ENCODE measurements around the gene REC8. TPM values are rescaled to one million over a fixed set of nuclear protein-coding genes. Genes with fewer than 3 reads are reported as not detected.

Gene REC8
- total RNA-seq, 1 donor from 2014 or later = 35.3 TPM

DNA sequence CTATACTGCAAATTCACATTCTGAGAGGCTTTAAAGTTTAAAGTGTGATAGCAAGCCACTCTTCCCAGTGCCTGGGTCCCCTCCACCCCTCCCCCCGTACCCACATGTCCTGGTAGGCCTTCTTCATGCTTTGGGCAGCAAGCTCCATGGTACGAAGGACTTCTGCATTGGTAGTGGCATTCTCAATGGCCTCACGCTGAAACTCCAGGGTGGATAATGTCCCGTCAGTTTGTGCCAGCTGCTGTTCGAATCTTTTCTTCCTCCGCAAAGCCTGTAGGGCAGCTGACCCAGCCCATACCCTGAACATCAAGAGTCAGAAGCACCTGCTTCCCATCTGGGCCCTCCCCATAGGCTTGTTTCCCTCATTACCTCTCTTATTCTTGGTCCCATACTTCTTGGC is 39.4 kb downstream of the REC8 start:
- H3K27me3 Mint-ChIP-seq = no peaks in the 10 kb centered on the region
- peaks cover 70% of the 10 kb centered on the region for H3K36me3 Mint-ChIP-seq (ENCODE audit: low read depth)
- H3K4me1 Mint-ChIP-seq = peaks cover 68% of the 10 kb centered on the region
- ChIA-PET POLR2A (interaction anchor here (0.6 to 6.6 kb wide), 8 partner anchors 13 to 86 kb away, joined by 3 to 143 read pairs (median 19); partner anchors contain the start of genes IPO4, IRF9, PSME1 and PSME2), CTCF (interaction anchor here (0.7 to 1.5 kb wide), 2 partner anchors 16 to 31 kb away, joined by 3 to 4 read pairs; partner anchors contain the start of genes TINF2 and TM9SF1)
- H3K27ac Mint-ChIP-seq = peak overlapping the region; percentile 95
- H3K9me3 Mint-ChIP-seq = no peaks in the 10 kb centered on the region
- intact Hi-C loops (cut with micrococcal nuclease) = loop anchor here (5.0 kb wide), 1 partner anchor 909 kb away; the partner anchor contains the start of gene PPP1R3E
- no peak for ATAC-seq (ENCODE audit: low read depth)
- DNase-seq = no peak
- TF ChIP-seq, protein P1, sequence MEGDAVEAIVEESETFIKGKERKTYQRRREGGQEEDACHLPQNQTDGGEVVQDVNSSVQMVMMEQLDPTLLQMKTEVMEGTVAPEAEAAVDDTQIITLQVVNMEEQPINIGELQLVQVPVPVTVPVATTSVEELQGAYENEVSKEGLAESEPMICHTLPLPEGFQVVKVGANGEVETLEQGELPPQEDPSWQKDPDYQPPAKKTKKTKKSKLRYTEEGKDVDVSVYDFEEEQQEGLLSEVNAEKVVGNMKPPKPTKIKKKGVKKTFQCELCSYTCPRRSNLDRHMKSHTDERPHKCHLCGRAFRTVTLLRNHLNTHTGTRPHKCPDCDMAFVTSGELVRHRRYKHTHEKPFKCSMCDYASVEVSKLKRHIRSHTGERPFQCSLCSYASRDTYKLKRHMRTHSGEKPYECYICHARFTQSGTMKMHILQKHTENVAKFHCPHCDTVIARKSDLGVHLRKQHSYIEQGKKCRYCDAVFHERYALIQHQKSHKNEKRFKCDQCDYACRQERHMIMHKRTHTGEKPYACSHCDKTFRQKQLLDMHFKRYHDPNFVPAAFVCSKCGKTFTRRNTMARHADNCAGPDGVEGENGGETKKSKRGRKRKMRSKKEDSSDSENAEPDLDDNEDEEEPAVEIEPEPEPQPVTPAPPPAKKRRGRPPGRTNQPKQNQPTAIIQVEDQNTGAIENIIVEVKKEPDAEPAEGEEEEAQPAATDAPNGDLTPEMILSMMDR (IDR thresholded peaks at IDR 0.05) = no peak
- peak overlapping the region; percentile 91 for H3K4me3 Mint-ChIP-seq

DNA sequence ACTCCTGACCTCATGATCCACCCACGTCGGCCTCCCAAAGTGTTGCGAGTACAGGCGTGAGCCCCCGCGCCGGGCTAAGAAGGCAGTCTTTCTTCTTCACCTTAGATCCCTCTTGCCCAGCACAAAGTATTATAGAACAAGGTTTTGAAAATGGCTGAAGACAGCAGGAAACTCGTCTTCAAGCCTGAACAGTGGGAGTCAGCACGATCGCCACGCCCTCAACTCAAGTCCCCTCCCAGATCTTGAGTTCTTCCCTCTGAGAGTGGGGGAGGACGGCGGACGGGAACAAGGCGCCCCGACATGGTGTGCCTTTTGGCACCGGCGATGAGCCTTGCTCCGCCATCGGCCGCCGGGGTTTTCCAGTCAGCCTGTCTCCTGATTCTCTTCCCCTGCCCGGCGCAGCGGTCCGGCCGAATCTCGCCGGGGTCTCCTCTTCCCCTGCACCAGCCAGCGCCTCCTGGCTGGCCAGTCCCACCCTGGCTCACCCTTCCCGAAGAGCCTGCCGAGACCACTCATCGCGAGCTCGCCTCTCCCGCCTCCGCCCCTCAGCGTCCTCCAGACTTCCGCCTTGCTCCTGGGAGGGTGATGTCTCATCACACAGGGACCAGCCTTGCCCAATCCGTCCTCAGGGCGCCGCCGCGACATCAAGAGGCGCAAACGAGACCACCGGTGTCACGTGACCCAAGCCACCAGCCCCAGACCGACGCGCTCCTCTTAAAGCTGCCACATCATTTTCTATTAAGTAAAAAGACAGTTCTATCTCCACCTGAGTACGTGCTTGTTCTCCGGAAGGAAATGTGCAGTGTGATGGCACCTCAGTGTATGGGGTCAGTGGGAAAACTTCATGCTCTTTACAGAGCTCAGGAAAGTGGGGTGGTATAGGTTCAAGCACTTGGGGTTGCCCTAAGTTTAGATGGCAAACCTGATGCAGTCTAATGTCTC is 41.3 kb downstream of the REC8 start, which contains the start of gene CHMP4A:
Gene CHMP4A, minus strand, starts transcription at position 565 of the 942 bp plus-strand sequence. Its CDS starts 49 bp downstream, at position 516.
- Mint-ChIP-seq H3K27ac (peak within 1 kb of the TSS; percentile 95), H3K4me1 (peaks cover 56% of the 10 kb centered on the region), H3K4me3 (peak within 1 kb of the TSS; percentile 91), H3K36me3 (ENCODE audit: low read depth) (peaks cover 61% of the 10 kb centered on the region), H3K9me3 (no peaks in the 10 kb centered on the region), H3K27me3 (no peaks in the 10 kb centered on the region)
- peak; percentile 76 for ATAC-seq (ENCODE audit: low read depth)
- ChIA-PET CTCF (interaction anchor here (0.8 to 5.6 kb wide), 10 partner anchors 17 to 222 kb away, joined by 3 to 37 read pairs (median 3); partner anchors contain the start of genes IPO4, IRF9, TINF2 and TM9SF1), POLR2A (interaction anchor here (0.6 to 6.6 kb wide), 41 partner anchors 9 to 892 kb away, joined by 3 to 143 read pairs (median 5); partner anchors contain the start of genes CBLN3, CIDEB, DCAF11 and DHRS1)
- TF ChIP-seq, protein P1 (IDR thresholded peaks at IDR 0.05) = no peak
- DNase-seq = peak; percentile 83
- intact Hi-C loops (cut with micrococcal nuclease) = loop anchor here (1.0 to 5.0 kb wide), 10 partner anchors 18 to 911 kb away; partner anchors contain the start of genes DCAF11, EMC9, IPO4 and NRL

DNA sequence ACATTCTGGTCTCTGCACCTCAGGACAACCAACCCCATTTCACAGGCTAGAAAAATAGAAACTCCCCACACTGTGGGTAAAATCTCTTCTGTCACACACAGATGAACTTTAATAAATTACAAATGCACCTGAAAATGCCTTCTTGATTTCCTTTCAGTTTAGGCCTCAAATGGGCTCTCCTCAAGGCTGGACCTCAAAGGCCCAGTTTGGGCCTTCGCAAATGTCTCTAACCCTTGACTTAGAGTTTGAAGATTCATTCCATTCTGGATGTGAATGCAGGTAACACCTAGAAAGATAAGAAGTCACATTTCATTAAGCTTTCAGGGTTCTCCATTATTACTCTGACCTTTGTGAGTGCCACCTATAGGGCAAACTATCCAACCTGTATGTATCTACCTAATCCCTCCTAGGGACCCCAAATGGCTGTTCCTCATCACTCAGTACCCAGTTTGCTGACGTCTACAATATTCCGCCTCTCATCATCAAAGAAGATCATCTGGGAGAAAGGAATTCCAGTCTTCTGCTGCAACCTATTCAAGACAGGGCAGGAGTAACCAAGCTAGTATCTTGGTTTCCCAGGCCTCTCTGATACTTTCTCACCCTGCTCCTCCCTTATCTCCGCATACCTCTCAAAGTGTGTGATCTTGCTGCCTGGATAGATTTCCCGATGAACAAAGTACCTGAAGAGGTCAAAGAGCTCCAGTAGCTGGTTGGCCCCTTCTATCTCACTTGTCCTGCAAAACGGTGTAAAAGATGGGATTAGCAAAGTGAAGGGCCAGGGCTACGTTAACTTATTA is 42.2 kb downstream of the REC8 start:
- Mint-ChIP-seq H3K27me3 (no peaks in the 10 kb centered on the region), H3K36me3 (ENCODE audit: low read depth) (peaks cover 58% of the 10 kb centered on the region), H3K4me3 (peak overlapping the region; percentile 91), H3K4me1 (peaks cover 53% of the 10 kb centered on the region), H3K27ac (peak overlapping the region; percentile 95), H3K9me3 (no peaks in the 10 kb centered on the region)
- no peak for ATAC-seq (ENCODE audit: low read depth)
- DNase-seq = no peak
- ChIA-PET POLR2A (interaction anchor here (0.6 to 6.6 kb wide), 41 partner anchors 10 to 893 kb away, joined by 3 to 143 read pairs (median 7); partner anchors contain the start of genes CBLN3, CIDEB, DCAF11 and DHRS1), CTCF (interaction anchor here (0.8 to 5.6 kb wide), 11 partner anchors 18 to 222 kb away, joined by 3 to 37 read pairs (median 3); partner anchors contain the start of genes DHRS1, IPO4, IRF9 and NOP9)
- TF ChIP-seq, protein P1 (IDR thresholded peaks at IDR 0.05) = no peak
- intact Hi-C loops (cut with micrococcal nuclease) = loop anchor here (1.0 to 5.0 kb wide), 10 partner anchors 19 to 912 kb away; partner anchors contain the start of genes DCAF11, EMC9, IPO4 and NRL

DNA sequence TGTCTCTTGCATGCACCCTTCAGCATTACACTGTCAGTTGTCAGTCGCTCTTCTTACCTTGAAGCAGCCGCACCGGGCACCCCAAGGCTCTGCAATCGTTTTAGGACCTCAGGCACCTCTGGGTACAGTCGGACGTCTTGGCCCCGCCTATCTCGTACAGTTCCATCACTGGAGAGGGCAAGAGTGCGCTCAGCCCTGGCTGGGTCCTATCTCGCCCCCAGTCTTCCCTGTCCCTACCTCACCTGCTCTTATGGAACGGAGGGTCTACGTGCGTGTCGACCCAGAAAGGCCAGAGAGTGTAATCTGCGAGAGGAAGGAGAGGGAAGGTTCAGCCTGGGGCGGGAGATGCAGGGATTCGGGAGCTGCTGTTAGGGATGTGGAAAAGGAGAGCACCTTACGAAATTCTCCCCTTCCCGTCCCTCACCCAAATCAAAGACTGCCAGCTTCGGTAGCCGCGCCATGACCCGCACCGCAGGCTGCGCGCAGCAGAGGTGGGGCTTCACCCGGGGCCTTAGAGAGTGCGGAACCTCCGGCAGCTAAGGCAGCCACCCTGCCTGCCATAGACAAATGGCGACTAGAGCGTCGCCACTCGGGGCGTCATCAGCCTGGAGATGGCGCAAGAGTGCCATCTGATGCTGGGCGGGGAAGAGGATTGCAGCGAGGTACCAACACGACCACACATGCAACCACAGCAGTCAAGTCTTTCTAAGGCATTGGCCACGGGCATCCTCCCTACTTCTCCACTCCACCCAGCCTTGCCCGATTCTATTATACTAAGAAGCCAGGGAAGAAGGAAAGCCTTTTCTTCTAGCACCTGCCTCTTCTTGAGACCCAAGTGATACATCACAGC is 43.8 kb downstream of the REC8 start, which contains the start of gene MDP1:
Gene MDP1, minus strand, starts transcription at position 572 of the 850 bp plus-strand sequence. Its CDS starts 111 bp downstream, at position 461.
- peak within 1 kb of the TSS; percentile 93 for H3K4me3 Mint-ChIP-seq
- peak; percentile 75 for ATAC-seq (ENCODE audit: low read depth)
- no peaks in the 10 kb centered on the region for H3K9me3 Mint-ChIP-seq
- intact Hi-C loops (cut with micrococcal nuclease) = loop anchor here (1.0 kb wide), 5 partner anchors 17 to 93 kb away; partner anchors contain the start of genes GMPR2, IRF9, NEDD8 and RABGGTA
- ChIA-PET CTCF (interaction anchor here (0.6 to 5.6 kb wide), 13 partner anchors 12 to 221 kb away, joined by 3 to 37 read pairs (median 5); partner anchors contain the start of genes CIDEB, IRF9, LTB4R2 and TINF2), POLR2A (interaction anchor here (0.6 to 6.6 kb wide), 37 partner anchors 9 to 1376 kb away, joined by 3 to 143 read pairs (median 5); partner anchors contain the start of genes CARMIL3, CBLN3, CIDEB and DCAF11)
- H3K36me3 Mint-ChIP-seq (ENCODE audit: low read depth) = peaks cover 43% of the 10 kb centered on the region
- H3K4me1 Mint-ChIP-seq = peaks cover 50% of the 10 kb centered on the region
- no peaks in the 10 kb centered on the region for H3K27me3 Mint-ChIP-seq
- DNase-seq = peak; percentile 71
- TF ChIP-seq, protein P1 (IDR thresholded peaks at IDR 0.05) = no peak
- H3K27ac Mint-ChIP-seq = peak within 1 kb of the TSS; percentile 95

Data from activated B cell treated with CpG ODN at 0.5 μM for 24 hours (primary cell).